IMR-90 (cell line): ENCODE results near the gene CMTM6. TPM values are rescaled to one million over a fixed set of nuclear protein-coding genes. Genes with fewer than 3 reads are reported as not detected.

ENCODE experiments used
- ATAC-seq: fragments of 200-7000 bp; cut with Tn5 transposase; 2 replicates; pipeline ENCODE4 v1.9.1; 2020; ENCODE audit warnings: low read depth, mild to moderate bottlenecking, moderate library complexity
- BruUV-seq: library from RNA; stranded (reverse); fragments of 400-500 nt; replicated peaks from 2 replicates; lab custom pipeline; 2021; lab: Mats Ljungman, UMichigan
- CTCF ChIA-PET: fragments of 300-600 bp; formaldehyde crosslinking; extraction: SDS; loops from one replicate; lab custom pipeline; 2021; ENCODE audit warnings: antibody characterized with exemption; lab: Yijun Ruan, JAX
- POLR2A ChIA-PET: fragments of 300-600 bp; sonication (Branson Sonifier 250); formaldehyde crosslinking; loops from one replicate; lab custom pipeline; 2022; ENCODE audit warnings: antibody characterized with exemption; ENCODE audit not compliant: unreplicated experiment; lab: Charles Lee
- DNase-seq: peaks from one replicate; pipeline ENCODE4 v3.0.0; 2013
- H2AFZ ChIP-seq: replicated peaks from 2 replicates; pipeline ENCODE3; 2013; ENCODE audit warnings: low read length, mild to moderate bottlenecking; ENCODE audit not compliant: poor library complexity
- H2AK5ac ChIP-seq: 2 replicates; pipeline ENCODE4 v1.6.1; 2013; ENCODE audit warnings: low read depth, low read length, inconsistent platforms
- H2AK9ac ChIP-seq: replicated peaks from 2 replicates; pipeline ENCODE3; 2013; ENCODE audit warnings: mild to moderate bottlenecking, low read depth, low read length, moderate library complexity; ENCODE audit not compliant: poor library complexity
- H2BK120ac ChIP-seq: 2 replicates; pipeline ENCODE4 v1.6.1; 2013; ENCODE audit warnings: low read depth, low read length, inconsistent platforms
- H2BK15ac ChIP-seq: 3 replicates; pipeline ENCODE4 v1.6.1; 2013; ENCODE audit warnings: low read depth, low read length, inconsistent platforms
- H2BK20ac ChIP-seq: 2 replicates; pipeline ENCODE4 v1.6.1; 2013; ENCODE audit warnings: low read depth, mild to moderate bottlenecking, inconsistent platforms, low read length, moderate library complexity
- H2BK5ac ChIP-seq: 2 replicates; pipeline ENCODE4 v1.6.1; 2013; ENCODE audit warnings: mild to moderate bottlenecking, low read depth, low read length, inconsistent platforms; ENCODE audit not compliant: poor library complexity, severe bottlenecking
- H3K14ac ChIP-seq: replicated peaks from 2 replicates; pipeline ENCODE4 v1.6.1; 2013; ENCODE audit warnings: low read depth, low read length, inconsistent platforms
- H3K18ac ChIP-seq: 2 replicates; pipeline ENCODE4 v1.6.1; 2013; ENCODE audit warnings: low read depth, low read length, control low read depth
- H3K23ac ChIP-seq: 2 replicates; pipeline ENCODE4 v1.6.1; 2013; ENCODE audit warnings: low read depth, low read length, inconsistent platforms
- H3K27ac ChIP-seq: 2 replicates; pipeline ENCODE4 v1.5.1; 2013; ENCODE audit warnings: mild to moderate bottlenecking, control low read depth, low read length; ENCODE audit not compliant: insufficient read depth
- H3K27me3 ChIP-seq: 2 replicates; pipeline ENCODE4 v1.6.1; 2013; ENCODE audit warnings: low read length; ENCODE audit not compliant: control insufficient read depth, insufficient read depth
- H3K36me3 ChIP-seq: 2 replicates; pipeline ENCODE4 v1.6.1; 2013; ENCODE audit warnings: low read length, mixed read lengths; ENCODE audit not compliant: control insufficient read depth, insufficient read depth
- H3K4ac ChIP-seq: 2 replicates; pipeline ENCODE4 v1.6.1; 2013; ENCODE audit warnings: low read depth, low read length, inconsistent platforms
- H3K4me1 ChIP-seq: 2 replicates; pipeline ENCODE4 v1.6.1; 2013; ENCODE audit warnings: low read length, mixed read lengths; ENCODE audit not compliant: control insufficient read depth, insufficient read depth
- H3K4me2 ChIP-seq: 2 replicates; pipeline ENCODE4 v1.6.1; 2013; ENCODE audit warnings: low read depth, mild to moderate bottlenecking, control low read depth, low read length, moderate library complexity
- H3K4me3 ChIP-seq: 2 replicates; pipeline ENCODE4 v1.5.1; 2013; ENCODE audit warnings: low read depth, mild to moderate bottlenecking, control low read depth, low read length, moderate library complexity; ENCODE audit not compliant: insufficient read depth
- H3K56ac ChIP-seq: 2 replicates; pipeline ENCODE4 v1.6.1; 2013; ENCODE audit warnings: low read length, inconsistent platforms; ENCODE audit not compliant: insufficient read depth; ENCODE audit errors: extremely low read depth
- H3K79me1 ChIP-seq, 2 experiments: 2 replicates each; pipeline ENCODE4 v1.6.1; 2013; ENCODE audit warnings: low read length in 2 of 2, inconsistent platforms in 1 of 2, low read depth in 1 of 2
- H3K9ac ChIP-seq: 2 replicates; pipeline ENCODE4 v1.6.1; 2013; ENCODE audit warnings: low read depth, low read length, control low read depth
- H3K9me1 ChIP-seq: 2 replicates; pipeline ENCODE4 v1.6.1; 2013; ENCODE audit warnings: low read length, inconsistent platforms; ENCODE audit not compliant: insufficient read depth
- H3K9me3 ChIP-seq: 2 replicates; pipeline ENCODE4 v1.6.1; 2013; ENCODE audit warnings: low read length; ENCODE audit not compliant: control insufficient read depth, insufficient read depth
- H4K20me1 ChIP-seq: 2 replicates; pipeline ENCODE4 v1.6.1; 2013; ENCODE audit warnings: low read length, inconsistent platforms; ENCODE audit not compliant: insufficient read depth
- H4K5ac ChIP-seq: 2 replicates; pipeline ENCODE4 v1.6.1; 2013; ENCODE audit warnings: mild to moderate bottlenecking, low read depth, low read length, control low read depth
- H4K8ac ChIP-seq, 2 experiments: 2 replicates each; pipeline ENCODE4 v1.6.1; 2013; ENCODE audit warnings: low read depth in 2 of 2, low read length in 2 of 2, control low read depth in 1 of 2, inconsistent platforms in 1 of 2
- H4K91ac ChIP-seq: 2 replicates; pipeline ENCODE4 v1.6.1; 2013; ENCODE audit warnings: low read depth, low read length, inconsistent platforms; ENCODE audit not compliant: insufficient read depth
- BHLHE40 ChIP-seq: fragments of 150-350 bp; IDR thresholded peaks from 2 replicates; pipeline ENCODE4 v1.6.1; 2016; ENCODE audit warnings: mild to moderate bottlenecking, low read depth, low read length
- CEBPB ChIP-seq: IDR thresholded peaks from 2 replicates; pipeline ENCODE4 v1.6.1; 2012; ENCODE audit warnings: low read depth, low read length, improper control_type of control experiment
- CHD1 ChIP-seq: IDR thresholded peaks from 2 replicates; pipeline ENCODE4 v1.6.1; 2012; ENCODE audit warnings: low read depth, low read length, improper control_type of control experiment
- CTCF ChIP-seq: conservative IDR thresholded peaks from 2 replicates; pipeline ENCODE4 v1.5.1; 2012; ENCODE audit warnings: mild to moderate bottlenecking, low read depth, low read length, improper control_type of control experiment
- FOS ChIP-seq: fragments of 150-350 bp; IDR thresholded peaks from 2 replicates; pipeline ENCODE4 v1.6.1; 2016; ENCODE audit warnings: low read depth, low read length
- MAFK ChIP-seq: IDR thresholded peaks from 2 replicates; pipeline ENCODE4 v1.6.1; 2012; ENCODE audit warnings: low read depth, low read length, improper control_type of control experiment
- MAZ ChIP-seq: IDR thresholded peaks from 2 replicates; pipeline ENCODE4 v1.6.1; 2012; ENCODE audit warnings: low read depth, mild to moderate bottlenecking, low read length, improper control_type of control experiment, moderate library complexity, borderline replicate concordance
- MXI1 ChIP-seq: IDR thresholded peaks from 2 replicates; pipeline ENCODE4 v1.6.1; 2012; ENCODE audit warnings: low read depth, mild to moderate bottlenecking, low read length, moderate library complexity, borderline replicate concordance
- NFE2L2 ChIP-seq: fragments of 150-350 bp; IDR thresholded peaks from 2 replicates; pipeline ENCODE4 v1.6.1; 2016; ENCODE audit warnings: low read depth, mild to moderate bottlenecking, low read length
- POLR2A ChIP-seq: IDR thresholded peaks from 2 replicates; pipeline ENCODE4 v1.6.1; 2012; ENCODE audit warnings: mild to moderate bottlenecking, low read depth, low read length
- RAD21 ChIP-seq: IDR thresholded peaks from 2 replicates; pipeline ENCODE4 v1.6.1; 2012; ENCODE audit warnings: low read length, improper control_type of control experiment
- RCOR1 ChIP-seq: IDR thresholded peaks from 2 replicates; pipeline ENCODE4 v1.6.1; 2012; ENCODE audit warnings: mild to moderate bottlenecking, low read length, improper control_type of control experiment; ENCODE audit not compliant: insufficient replicate concordance
- RFX5 ChIP-seq: IDR thresholded peaks from 2 replicates; pipeline ENCODE4 v1.8.0; 2012; ENCODE audit warnings: low read depth, mild to moderate bottlenecking, low read length, moderate library complexity
- SMC3 ChIP-seq: fragments of 150-350 bp; IDR thresholded peaks from 2 replicates; pipeline ENCODE4 v1.6.1; 2016; ENCODE audit warnings: low read depth, mild to moderate bottlenecking, antibody characterized with exemption, low read length, moderate library complexity
- WGBS, 2 experiments: methylation state at CpG; one replicate each; pipeline versions ENCODE4 v1.1.5 to v1.1.7; 2013; ENCODE audit warnings: missing lambda C conversion rate in 2 of 2; ENCODE audit not compliant: insufficient read length in 1 of 2; ENCODE audit errors: extremely low coverage in 2 of 2; 5-methylcytosine and 5-hydroxymethylcytosine counted together
- dilution Hi-C: fragments of 300-500 bp; cut with HindIII; formaldehyde crosslinking; loops from one replicate; pipeline ENCODE4 v1.14.3; 2018; ENCODE audit warnings: low sequenced_read_pairs; ENCODE audit not compliant: unreplicated experiment
- in situ Hi-C: fragments of 300-500 bp; cut with MboI; formaldehyde crosslinking; loops from 3 replicates; pipeline ENCODE4 v1.14.3; 2019; ENCODE audit warnings: low sequenced_read_pairs, inconsistent platforms, mixed read lengths
- intact Hi-C: fragments of 100-400 bp; cut with micrococcal nuclease; formaldehyde crosslinking; loops from 2 replicates; pipeline ENCODE4 v1.10.0; 2022
- polyA plus RNA-seq, 3 experiments: library from polyadenylated mRNA; depleted of rRNA; stranded (reverse); fragments of >200 nt; gene quantifications; 2 replicates each; pipeline ENCODE4 v1.2.3, GENCODE V29; 2012; ENCODE audit warnings: low replicate concordance in 1 of 3
- total RNA-seq: library from RNA; depleted of rRNA; stranded (reverse); fragments of >200 nt; gene quantifications from 2 replicates; pipeline ENCODE4 v1.2.3, GENCODE V29; 2012
- TF ChIP-seq, protein P1 (sequence below): fragments of 150-350 bp; IDR thresholded peaks from 2 replicates; pipeline ENCODE4 v1.6.1; 2017; ENCODE audit warnings: mild to moderate bottlenecking, antibody characterized with exemption, low read length, low read depth
- TF ChIP-seq, protein P2 (sequence below): fragments of 150-350 bp; IDR thresholded peaks from 2 replicates; pipeline ENCODE4 v1.6.1; 2016; ENCODE audit warnings: low read depth, mild to moderate bottlenecking, low read length, moderate library complexity, borderline replicate concordance

CMTM6 gene
- total and polyA plus RNA-seq, 2 of the 4 experiments (the other 2 are of a cell fraction): 29.4 to 36.6 TPM

DNA sequence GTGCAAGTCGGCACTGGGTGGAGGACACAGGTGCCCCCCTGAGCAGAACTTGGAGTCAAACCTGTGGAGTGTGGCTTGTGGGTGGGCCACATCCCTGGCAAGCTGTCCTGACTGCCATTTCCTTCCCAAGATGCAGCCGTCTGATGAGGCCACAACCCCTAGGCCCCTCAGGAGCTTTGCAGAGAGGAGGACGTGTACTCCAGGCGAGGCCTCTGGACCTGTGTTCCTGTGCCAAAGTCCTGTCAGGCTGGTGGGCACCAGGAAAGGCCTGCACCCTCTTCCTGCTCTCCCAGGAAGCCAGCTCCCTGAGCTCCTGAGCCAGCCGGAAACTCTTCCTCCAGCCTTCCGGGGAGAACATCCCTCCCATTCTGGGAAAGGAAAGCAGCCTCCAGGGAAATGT is 48.5 kb downstream of the CMTM6 start:
- POLR2A ChIA-PET: no interaction called here
- peak overlapping the region; percentile 26; the same call in 1 of the 2 replicates for H3K18ac ChIP-seq
- TF ChIP-seq NFE2L2 (no peak), BHLHE40 (no peak), CEBPB (no peak), RAD21 (no peak), MAFK (no peak), FOS (no peak), SMC3 (no peak), CHD1 (no peak), RFX5 (no peak), RCOR1 (no peak), POLR2A (no peak), MAZ (no peak), MXI1 (no peak), CTCF (no peak)
- TF ChIP-seq, protein P1, sequence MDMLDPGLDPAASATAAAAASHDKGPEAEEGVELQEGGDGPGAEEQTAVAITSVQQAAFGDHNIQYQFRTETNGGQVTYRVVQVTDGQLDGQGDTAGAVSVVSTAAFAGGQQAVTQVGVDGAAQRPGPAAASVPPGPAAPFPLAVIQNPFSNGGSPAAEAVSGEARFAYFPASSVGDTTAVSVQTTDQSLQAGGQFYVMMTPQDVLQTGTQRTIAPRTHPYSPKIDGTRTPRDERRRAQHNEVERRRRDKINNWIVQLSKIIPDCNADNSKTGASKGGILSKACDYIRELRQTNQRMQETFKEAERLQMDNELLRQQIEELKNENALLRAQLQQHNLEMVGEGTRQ: no peak
- TF ChIP-seq, protein P2, sequence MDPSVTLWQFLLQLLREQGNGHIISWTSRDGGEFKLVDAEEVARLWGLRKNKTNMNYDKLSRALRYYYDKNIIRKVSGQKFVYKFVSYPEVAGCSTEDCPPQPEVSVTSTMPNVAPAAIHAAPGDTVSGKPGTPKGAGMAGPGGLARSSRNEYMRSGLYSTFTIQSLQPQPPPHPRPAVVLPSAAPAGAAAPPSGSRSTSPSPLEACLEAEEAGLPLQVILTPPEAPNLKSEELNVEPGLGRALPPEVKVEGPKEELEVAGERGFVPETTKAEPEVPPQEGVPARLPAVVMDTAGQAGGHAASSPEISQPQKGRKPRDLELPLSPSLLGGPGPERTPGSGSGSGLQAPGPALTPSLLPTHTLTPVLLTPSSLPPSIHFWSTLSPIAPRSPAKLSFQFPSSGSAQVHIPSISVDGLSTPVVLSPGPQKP: no peak
- H3K36me3 ChIP-seq: no peaks in the 10 kb centered on the region
- no peak overlapping the region for H2AK9ac ChIP-seq
- CTCF ChIA-PET: no interaction called here
- H3K9me1 ChIP-seq: peaks cover 6% of the 10 kb centered on the region; the same call in 1 of the 2 replicates
- no peak overlapping the region for H3K56ac ChIP-seq
- H3K9me3 ChIP-seq: no peaks in the 10 kb centered on the region
- no peak overlapping the region for H3K9ac ChIP-seq
- H2BK120ac ChIP-seq: no peak overlapping the region; the same call in 1 of the 2 replicates
- H2BK15ac ChIP-seq: no peak overlapping the region
- H3K27ac ChIP-seq: no peak overlapping the region
- no peak overlapping the region for H3K14ac ChIP-seq
- ATAC-seq (no peak), DNase-seq (no peak)
- no peaks in the 10 kb centered on the region for H3K79me1 ChIP-seq
- peaks cover 10% of the 10 kb centered on the region for H3K4me1 ChIP-seq
- H4K91ac ChIP-seq: no peak overlapping the region
- H4K20me1 ChIP-seq: 0 out of 2 replicates have a peak, but pooled peaks cover 6% of the 10 kb centered on the region
- no peak overlapping the region for H2AFZ ChIP-seq
- no peak overlapping the region; the same call in 1 of the 2 replicates for H3K4ac ChIP-seq
- in situ Hi-C loops: no loop called here
- no peak overlapping the region for H3K4me3 ChIP-seq
- no peak overlapping the region for H2BK20ac ChIP-seq
- H2BK5ac ChIP-seq: no peak overlapping the region
- no TSS peak for BruUV-seq
- dilution Hi-C loops: no loop called here
- H4K8ac ChIP-seq: no peak overlapping the region
- intact Hi-C loops: loop anchor here (5.0 kb wide), 1 partner anchor 52 kb away; no protein-coding TSS in a partner anchor
- 89% methylated on average over 3 of the region's 6 CpGs; no CpG with 5 or more reads in 1 of the 2 experiments for WGBS, 2 experiments
- no peak overlapping the region for H3K23ac ChIP-seq
- H4K5ac ChIP-seq: peak overlapping the region; percentile 46; the same call in 1 of the 2 replicates
- no peaks in the 10 kb centered on the region for H3K27me3 ChIP-seq
- no peak overlapping the region for H3K4me2 ChIP-seq
- H2AK5ac ChIP-seq: peak overlapping the region; percentile 37; the same call in 1 of the 2 replicates
